Stimulated activated CD4-positive, alpha-beta T cell treated with anti-CD3 and anti-CD28 coated beads, Interleukin-12 subunit alpha, Interleukin-12 subunit beta, amount 100 ng/mL, for 4 hours (primary cell): ENCODE data around the gene PC.
A peak's percentile ranks its signal among the peaks of the same experiment; 100 is the strongest.

Experiments
- DNase-seq: peaks from one replicate; pipeline ENCODE4 v3.0.0-alpha.2; 2020

Gene PC

DNA sequence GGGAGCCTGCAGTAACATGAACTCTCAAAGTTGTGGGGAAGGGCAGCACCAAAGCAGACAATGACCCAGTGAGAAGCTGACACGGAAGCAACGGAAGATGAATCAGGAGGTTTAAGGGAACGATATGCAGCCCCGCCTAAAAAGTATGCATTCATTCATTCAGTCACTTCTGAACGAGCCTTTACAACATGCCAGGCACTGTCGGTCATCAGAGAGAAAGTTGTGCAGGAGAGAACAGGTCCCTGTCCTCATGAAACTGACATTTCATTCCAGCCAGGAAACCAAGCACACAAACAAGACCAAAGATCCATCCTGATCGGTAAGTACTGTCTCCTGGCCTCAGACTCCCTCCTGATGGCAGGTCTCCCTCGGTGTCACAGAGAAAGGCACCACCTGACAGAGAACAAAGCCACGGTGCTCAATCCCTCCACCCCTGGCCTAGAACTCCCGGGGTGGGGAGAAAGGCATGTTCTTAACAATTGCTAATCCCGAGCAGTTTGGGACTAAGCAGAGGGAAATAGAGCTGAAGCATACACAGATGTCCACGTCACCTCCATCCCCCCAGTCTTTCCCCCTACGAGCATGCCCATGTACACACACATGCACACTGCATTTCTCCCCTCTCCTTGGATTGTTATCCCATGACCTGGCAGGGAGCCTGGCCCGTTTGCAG, 52.0 kb downstream of the PC start:
- no peak for DNase-seq

- no peak for DNase-seq
Observed at GRCh38 chr11:66905631-66906030, 52.6 kb downstream of the PC start.

- no peak for DNase-seq
Observed at GRCh38 chr11:66904981-66905521, 53.1 kb downstream of the PC start.

DNA sequence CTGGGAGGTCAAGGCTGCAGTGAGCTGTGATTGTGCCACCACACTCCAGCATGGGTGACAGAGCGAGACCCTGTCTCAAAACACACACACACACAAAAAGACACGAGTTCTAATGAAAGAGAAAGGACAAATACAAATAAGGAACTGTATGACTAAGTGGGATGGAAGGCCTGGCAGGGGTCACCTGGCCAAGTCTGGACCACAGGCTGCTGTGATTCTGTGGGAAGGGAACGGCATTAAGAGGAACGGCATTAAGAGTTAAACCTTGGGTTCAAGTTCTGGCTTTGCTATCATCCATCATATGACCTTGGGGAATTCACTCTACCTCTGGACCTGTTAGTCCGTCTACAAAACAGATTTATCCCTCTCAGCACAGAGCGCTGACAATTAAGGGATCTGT, 53.6 kb downstream of the PC start:
- DNase-seq = no peak

DNA sequence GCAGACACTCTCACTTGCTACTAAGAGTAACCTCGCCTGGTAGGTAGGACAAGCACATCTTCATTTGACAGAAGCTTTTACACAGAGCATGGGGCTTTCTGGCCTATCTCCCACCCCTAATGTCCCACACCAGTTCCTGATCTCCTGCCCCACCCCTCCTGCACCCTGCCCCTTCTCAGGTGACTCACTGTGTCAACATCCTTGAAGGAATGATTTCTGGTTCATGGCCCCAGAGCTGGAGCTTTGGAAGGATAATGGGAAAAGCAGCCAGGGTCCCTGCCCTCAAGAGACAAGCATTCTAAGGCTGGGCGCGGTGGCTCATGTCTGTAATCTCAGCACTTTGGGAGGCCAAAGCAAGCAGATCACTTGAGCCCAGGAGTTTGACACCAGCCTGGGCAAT, 54.1 kb downstream of the PC start:
- no peak for DNase-seq

DNA sequence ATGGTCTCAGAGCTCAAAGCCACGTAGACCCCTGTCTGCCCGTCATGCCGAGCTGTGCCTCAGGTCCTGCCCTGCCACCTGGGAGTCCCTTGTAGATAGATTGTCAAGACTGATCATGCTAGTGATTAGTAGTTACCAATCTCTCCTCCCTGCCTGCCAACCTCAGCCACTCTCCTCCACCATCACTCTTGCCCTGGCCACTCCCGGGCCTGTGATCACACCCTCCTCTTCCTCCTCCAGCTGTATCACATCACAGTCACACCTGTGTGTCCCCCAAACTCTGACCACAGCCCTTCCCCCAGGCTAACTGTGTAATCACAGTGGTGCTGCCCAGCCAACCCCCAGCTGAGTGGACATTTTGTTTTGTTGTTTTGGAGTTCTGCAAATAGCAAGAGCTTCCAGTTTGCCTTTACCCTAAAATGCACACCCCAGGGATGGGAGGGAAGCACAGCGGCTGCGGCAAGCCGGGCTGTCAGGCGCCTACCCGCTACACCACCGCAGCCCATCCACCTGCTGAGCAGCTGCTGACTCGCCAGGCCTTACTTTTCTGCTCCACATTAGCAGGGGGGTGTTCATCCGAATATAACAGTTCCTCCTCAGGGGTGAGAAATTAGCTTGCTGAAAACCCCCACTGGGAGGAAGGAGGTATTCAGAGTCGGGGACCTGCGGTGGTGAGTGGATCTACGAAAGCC, 55.6 kb downstream of the PC start:
- no peak for DNase-seq

DNA sequence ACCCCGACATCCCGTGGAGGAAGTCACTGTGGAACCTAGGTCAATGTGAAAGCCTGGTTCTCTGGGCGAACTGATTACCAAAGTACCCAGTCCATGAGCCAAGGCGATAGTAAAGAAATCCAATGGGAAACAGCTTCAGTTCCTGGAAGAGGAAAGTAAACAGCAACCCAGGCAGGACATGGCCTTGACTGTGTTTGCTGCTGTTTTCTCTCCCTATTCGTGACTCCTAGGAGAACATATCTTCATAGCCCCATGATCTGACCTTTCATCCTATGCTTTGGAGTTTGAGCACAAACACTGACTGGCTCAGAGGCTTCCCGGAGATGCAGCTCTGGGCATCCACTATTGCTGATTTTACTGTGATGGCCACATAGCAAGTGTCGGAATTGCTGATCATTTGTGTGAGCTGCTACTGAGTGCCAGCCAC, 56.2 kb downstream of the PC start:
- DNase-seq = no peak

- DNase-seq = no peak
Observed at GRCh38 chr11:66894141-66894540, 64.0 kb downstream of the PC start.

- DNase-seq = no peak
Observed at GRCh38 chr11:66892911-66893310, 65.3 kb downstream of the PC start.

- DNase-seq = peak; percentile 17
Observed at GRCh38 chr11:66891851-66892660, 66.1 kb downstream of the PC start.

- DNase-seq = no peak
Observed at GRCh38 chr11:66889960-66890359, 68.2 kb downstream of the PC start.

DNA sequence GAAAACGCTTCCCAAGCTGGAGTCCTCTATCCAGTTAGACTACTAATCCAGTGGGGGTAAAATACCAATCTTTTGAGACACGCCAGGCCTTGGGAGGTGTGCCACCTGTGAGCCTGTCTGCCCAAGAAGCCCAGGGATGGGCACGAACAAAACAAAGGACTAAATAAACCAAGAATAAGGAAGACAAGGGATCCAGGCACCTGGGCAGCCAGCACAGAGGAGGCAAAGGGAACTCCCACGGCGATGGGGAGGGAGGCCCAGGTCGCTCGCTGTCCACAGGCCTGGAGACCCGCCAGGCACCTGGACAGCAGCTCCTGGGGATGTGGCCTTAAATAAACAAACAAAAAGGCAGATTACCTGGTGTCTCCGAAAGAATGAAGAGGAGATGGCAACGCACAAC, 69.9 kb downstream of the PC start:
- DNase-seq = no peak

DNA sequence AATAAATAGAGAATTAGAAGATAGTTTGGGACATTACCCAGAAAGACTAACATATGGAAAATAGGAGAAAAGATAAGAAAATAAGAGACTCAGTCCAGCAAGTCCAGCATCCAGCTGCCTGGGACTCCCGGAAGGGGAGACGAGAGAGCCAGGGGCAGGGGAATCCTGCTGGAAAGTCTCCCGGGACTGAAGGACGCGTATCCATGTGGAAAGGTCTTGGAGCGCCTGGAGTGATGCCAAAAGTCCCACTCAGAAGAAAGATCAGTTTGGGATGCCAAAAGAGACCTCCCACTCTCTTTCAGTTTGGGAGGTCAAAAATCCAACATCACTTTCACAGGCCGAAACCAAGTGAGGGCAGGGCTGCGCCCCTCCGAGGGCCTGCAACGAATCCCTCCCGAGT, 70.7 kb downstream of the PC start:
- no peak for DNase-seq

DNA sequence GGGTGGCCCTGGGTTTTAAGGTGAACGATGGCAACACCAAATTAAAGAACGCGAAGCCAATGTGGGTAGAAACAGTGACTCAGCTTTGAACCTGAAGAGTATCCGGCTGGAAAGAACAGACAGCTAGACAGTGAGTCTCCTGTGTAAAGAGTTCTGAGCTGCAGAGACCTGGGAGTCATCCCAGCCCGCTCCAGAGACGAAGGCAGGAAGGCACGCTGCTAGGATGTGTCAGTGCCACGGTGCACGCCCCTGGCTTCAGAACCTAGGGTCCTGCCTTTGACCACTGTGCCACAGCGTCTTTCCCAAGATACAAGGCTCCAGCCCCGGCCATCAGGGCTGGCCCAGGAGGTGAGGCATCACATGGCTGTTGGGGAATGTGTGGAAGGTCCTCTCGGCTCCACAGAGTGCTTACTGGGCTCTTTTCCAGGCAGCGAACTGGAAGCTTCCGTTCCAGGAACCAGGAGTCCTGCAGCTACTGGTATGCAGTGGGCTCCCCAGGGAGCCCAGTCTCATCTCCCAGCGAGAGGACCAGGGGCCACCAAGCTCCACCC, 71.4 kb downstream of the PC start:
- no peak for DNase-seq

DNA sequence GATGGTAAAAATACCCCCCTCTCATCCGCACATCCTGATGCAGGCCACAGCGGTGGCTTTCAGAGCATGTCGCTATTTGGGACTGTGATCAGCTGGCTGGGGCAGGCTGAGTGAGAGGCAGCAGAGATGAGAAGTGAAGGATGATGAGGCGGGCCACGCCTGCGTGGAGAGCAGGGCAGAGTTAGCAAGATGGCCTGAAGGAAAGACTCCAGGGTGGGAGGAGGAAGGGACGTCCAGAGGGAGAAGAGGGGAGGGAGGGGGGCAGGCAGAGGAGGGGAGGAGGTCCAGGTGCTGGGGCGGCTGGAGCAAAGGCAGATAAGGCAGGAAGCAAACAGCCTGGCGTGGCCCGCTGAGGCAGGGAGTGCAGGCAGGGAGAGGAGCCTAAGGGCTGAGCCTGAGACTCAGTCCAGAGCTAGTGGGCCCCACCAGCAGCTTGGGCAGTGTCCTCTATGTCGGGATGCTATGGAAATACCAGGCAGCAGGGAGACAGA, 72.2 kb downstream of the PC start:
- no peak for DNase-seq

- DNase-seq = no peak
Observed at GRCh38 chr11:66885469-66885868, 72.7 kb downstream of the PC start.

DNA sequence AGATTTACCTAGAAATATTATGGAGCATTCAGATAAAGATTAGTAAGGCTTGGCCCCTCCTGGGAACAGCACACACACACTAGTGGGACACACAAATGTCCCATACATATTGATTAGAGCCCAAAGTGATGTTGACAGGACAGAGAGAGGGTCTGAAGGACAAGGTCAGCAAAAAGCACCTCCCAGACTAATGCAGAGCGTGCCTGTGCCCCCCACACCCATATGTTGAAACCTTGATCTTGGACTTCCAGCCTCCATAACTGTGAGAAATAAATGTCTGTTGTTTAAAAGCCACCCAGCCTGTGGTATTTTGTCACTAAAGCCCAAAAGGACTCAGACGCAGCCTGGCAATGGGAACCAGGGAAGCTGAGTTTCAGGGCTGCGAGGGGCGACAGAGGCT, 73.7 kb downstream of the PC start:
- DNase-seq = no peak

- DNase-seq = peak; percentile 70
Observed at GRCh38 chr11:66883016-66883965, 74.9 kb downstream of the PC start.

- no peak for DNase-seq
Observed at GRCh38 chr11:66882561-66883015, 75.6 kb downstream of the PC start.

- no peak for DNase-seq
Observed at GRCh38 chr11:66881927-66882452, 76.2 kb downstream of the PC start.

- no peak for DNase-seq
Observed at GRCh38 chr11:66881451-66881835, 76.7 kb downstream of the PC start.
